Upper lobe of left lung (tissue), 6 donors: ENCODE data around the gene POLK. TPM values are rescaled to one million over a fixed set of nuclear protein-coding genes. Genes with fewer than 3 reads are reported as not detected.
"Not testable (repeated sequence)": the region's sequence is repeated elsewhere in the genome, so short reads cannot be mapped to it uniquely, and the experiment has no call there.

Experiments
- ATAC-seq, 2 donors: fragments of 200-7000 bp; cut with Tn5 transposase; one replicate each; pipeline ENCODE4 v1.9.1; 2022; ENCODE audit warnings: mild to moderate bottlenecking in 2 of 2, moderate library complexity in 2 of 2; ENCODE audit not compliant: low FRiP score in 2 of 2
- DNase-seq, 2 donors: peaks; one replicate each; pipeline ENCODE4 v3.0.0-alpha.2; 2019 to 2020
- H3K27ac ChIP-seq, 4 donors: fragments of 200-600 bp; sonication (generic); one replicate each; pipeline ENCODE4 v1.5.1; 2016 to 2019
- H3K27me3 ChIP-seq, 4 donors: fragments of 200-600 bp; sonication (generic); one replicate each; pipeline ENCODE4 v1.5.1; 2017 to 2019
- H3K36me3 ChIP-seq, 4 donors: fragments of 200-600 bp; sonication (generic); one replicate each; pipeline ENCODE4 v1.5.1; 2016 to 2019
- H3K4me1 ChIP-seq, 4 donors: fragments of 200-600 bp; sonication (generic); one replicate each; pipeline ENCODE4 v1.5.1; 2018 to 2019
- H3K4me3 ChIP-seq, 4 donors: fragments of 200-600 bp; sonication (generic); one replicate each; pipeline ENCODE4 v1.5.1; 2017 to 2019; ENCODE audit warnings: mild to moderate bottlenecking in 2 of 4, moderate library complexity in 1 of 4
- H3K9me3 ChIP-seq, 4 donors: fragments of 200-600 bp; sonication (generic); one replicate each; pipeline ENCODE4 v1.5.1; 2018 to 2019
- EP300 ChIP-seq, 4 donors: sonication (generic); formaldehyde crosslinking; IDR thresholded peaks; one replicate each; pipeline ENCODE4 v1.5.1; 2017; ENCODE audit warnings: antibody characterized with exemption in 4 of 4, control low read depth in 2 of 4
- POLR2A ChIP-seq, 4 donors: fragments of 450-650 bp; IDR thresholded peaks; one replicate each; pipeline ENCODE4 v1.5.1; 2016 to 2017; ENCODE audit warnings: antibody characterized with exemption in 4 of 4, mild to moderate bottlenecking in 2 of 4
- POLR2AphosphoS5 ChIP-seq, 2 donors: sonication (generic); formaldehyde crosslinking; IDR thresholded peaks; one replicate each; pipeline ENCODE4 v1.5.1; 2017; ENCODE audit warnings: antibody characterized with exemption in 2 of 2
- WGBS, 2 donors: methylation state at CpG; one replicate each; pipeline ENCODE4 v1.1.5; 2017 to 2018; 5-methylcytosine and 5-hydroxymethylcytosine counted together
- total RNA-seq, 6 donors: library from RNA; depleted of rRNA in 4 of 6; stranded (reverse); fragments of >200 nt in 4 of 6; gene quantifications; one replicate each; pipeline versions ENCODE4 v1.1.0 to v1.2.1, GENCODE V29; 2016 to 2021
- TF ChIP-seq, protein P1 (sequence below), 6 experiments: fragments of 450-650 bp in 4 of 6; fragments of 200-600 bp in 2 of 6; sonication (generic) in 2 of 6; IDR thresholded peaks; one replicate each; pipeline ENCODE4 v1.5.1; 2016 to 2019; ENCODE audit warnings: antibody characterized with exemption in 6 of 6
- donor health status: DM: no; HTN: no; CAD: no; lungs with moderate emphysema.
- donor health status: DM: no; HTN: yes; CAD: no; lungs with severe emphysema.

POLK gene
- total RNA-seq, 6 donors from 2014 or later: 19.2 to 55.3 (median 29.6) TPM

DNA sequence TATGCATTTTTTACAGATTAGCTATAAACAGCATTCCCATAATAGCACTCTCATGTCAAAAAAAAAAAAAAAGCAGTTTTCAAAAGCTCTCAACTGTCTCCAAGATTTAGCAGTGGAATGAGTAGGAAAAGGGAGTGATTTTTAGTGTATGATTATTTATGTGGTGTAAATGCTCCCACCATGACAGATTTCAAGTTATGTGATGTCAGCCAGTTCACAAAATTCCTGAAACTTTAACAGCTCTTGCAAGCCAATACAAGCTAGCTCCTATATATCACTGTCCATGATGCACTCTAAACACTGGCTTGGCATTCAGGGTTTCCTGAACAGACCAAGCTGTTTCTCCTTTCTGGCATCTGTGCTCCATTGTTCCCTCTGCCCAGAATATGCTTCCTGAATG is 91.7 kb downstream of the POLK start:
- Histone ChIP-seq H3K27me3 (no peaks in the 10 kb centered on the region), H3K4me3 (no peak overlapping the region), H3K27ac (no peak overlapping the region), H3K4me1 (no peaks in the 10 kb centered on the region), H3K36me3 (peaks cover 0 to 18% (median 2%) of the 10 kb centered on the region in 4 donors), H3K9me3 (no peaks in the 10 kb centered on the region)
- TF ChIP-seq, protein P1, sequence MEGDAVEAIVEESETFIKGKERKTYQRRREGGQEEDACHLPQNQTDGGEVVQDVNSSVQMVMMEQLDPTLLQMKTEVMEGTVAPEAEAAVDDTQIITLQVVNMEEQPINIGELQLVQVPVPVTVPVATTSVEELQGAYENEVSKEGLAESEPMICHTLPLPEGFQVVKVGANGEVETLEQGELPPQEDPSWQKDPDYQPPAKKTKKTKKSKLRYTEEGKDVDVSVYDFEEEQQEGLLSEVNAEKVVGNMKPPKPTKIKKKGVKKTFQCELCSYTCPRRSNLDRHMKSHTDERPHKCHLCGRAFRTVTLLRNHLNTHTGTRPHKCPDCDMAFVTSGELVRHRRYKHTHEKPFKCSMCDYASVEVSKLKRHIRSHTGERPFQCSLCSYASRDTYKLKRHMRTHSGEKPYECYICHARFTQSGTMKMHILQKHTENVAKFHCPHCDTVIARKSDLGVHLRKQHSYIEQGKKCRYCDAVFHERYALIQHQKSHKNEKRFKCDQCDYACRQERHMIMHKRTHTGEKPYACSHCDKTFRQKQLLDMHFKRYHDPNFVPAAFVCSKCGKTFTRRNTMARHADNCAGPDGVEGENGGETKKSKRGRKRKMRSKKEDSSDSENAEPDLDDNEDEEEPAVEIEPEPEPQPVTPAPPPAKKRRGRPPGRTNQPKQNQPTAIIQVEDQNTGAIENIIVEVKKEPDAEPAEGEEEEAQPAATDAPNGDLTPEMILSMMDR (IDR thresholded peaks at IDR 0.05): no peak
- TF ChIP-seq EP300 (IDR thresholded peaks at IDR 0.05) (no peak), POLR2AphosphoS5 (IDR thresholded peaks at IDR 0.05) (no peak), POLR2A (IDR thresholded peaks at IDR 0.05) (no peak)
- ATAC-seq (no peak), DNase-seq (no peak)

DNA sequence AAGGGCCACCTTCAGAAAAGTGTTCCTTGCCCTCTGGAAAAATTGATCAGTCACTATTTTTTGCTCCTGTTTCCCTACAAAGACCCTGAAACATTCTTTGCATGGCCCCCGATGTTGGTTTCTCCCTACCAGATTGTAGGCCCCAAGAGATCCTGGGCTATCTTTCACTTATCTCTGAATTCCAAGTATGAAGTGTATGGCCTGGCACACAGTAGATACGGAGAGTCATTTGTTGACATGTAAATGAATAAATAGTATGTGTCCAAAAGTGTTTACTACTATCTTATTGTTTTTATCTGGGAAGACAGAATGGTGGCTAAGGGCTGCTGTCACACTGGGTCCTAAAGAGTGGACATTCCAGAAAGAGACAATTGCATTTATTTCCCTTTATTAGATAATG is 92.1 kb downstream of the POLK start:
- H3K27ac ChIP-seq: no peak overlapping the region
- ATAC-seq (no peak), DNase-seq (no peak)
- WGBS, 2 donors: 57 to 82% methylated on average over 2 of the region's 2 CpGs
- H3K27me3 ChIP-seq: no peaks in the 10 kb centered on the region
- no peaks in the 10 kb centered on the region for H3K9me3 ChIP-seq
- H3K4me3 ChIP-seq: no peak overlapping the region
- peaks cover 0 to 18% (median 2%) of the 10 kb centered on the region in 4 donors for H3K36me3 ChIP-seq
- H3K4me1 ChIP-seq: no peaks in the 10 kb centered on the region
- TF ChIP-seq EP300 (IDR thresholded peaks at IDR 0.05) (no peak), POLR2A (IDR thresholded peaks at IDR 0.05) (no peak), POLR2AphosphoS5 (IDR thresholded peaks at IDR 0.05) (no peak)
- TF ChIP-seq, protein P1 (IDR thresholded peaks at IDR 0.05): no peak

DNA sequence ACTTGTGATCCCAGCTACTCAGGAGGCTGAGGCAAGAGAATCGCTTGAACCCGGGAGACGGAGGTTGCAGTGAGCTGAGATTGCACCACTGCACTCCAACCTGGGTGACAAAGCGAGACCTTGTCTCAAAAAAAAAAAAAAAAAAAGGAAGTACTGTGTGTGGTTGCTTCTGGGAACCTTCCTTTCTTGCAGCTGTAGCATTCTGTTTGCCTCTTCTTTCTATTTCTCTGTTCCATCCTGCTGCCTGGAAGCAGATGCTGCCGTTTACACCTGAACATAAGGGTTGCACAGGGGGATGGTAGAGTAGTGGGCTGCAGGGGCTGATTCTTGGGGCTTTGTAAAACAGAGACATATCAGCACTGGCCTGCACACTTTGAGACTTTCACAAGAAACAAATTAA is 95.7 kb downstream of the POLK start:
- H3K36me3 ChIP-seq, DNase-seq, ATAC-seq, H3K27me3 ChIP-seq, H3K4me3 ChIP-seq, H3K27ac ChIP-seq, H3K9me3 ChIP-seq: not testable (repeated sequence)
- WGBS, 2 donors: 60 to 61% methylated on average over 5 of the region's 5 CpGs
- peaks cover 8 to 16% (median 11%) of the 10 kb centered on the region in 4 donors for H3K4me1 ChIP-seq

DNA sequence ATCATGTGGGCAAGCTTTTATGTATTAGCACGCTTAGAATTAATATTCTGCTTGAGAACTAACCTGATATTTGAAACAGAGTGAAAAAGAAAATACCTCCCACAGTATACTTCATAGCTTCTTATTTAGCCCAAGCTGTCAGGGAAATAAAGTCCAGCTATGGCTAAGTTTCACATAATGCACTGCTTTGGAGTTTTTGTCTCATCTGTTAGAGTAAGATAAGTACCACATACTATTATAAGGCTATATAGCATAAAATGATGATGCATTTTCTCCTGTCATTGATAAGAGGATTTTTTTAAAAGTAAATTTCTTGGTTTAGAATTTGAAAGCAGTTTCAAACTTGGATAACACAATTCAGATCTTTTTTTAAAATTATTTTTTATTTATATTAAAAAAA is 97.2 kb downstream of the POLK start:
- DNase-seq (no peak), ATAC-seq (no peak)
- H3K9me3 ChIP-seq: no peaks in the 10 kb centered on the region
- H3K4me3 ChIP-seq: no peak overlapping the region
- peaks cover 8 to 16% (median 11%) of the 10 kb centered on the region in 4 donors for H3K4me1 ChIP-seq
- H3K27ac ChIP-seq: no peak overlapping the region
- no peaks in the 10 kb centered on the region for H3K36me3 ChIP-seq
- no peaks in the 10 kb centered on the region for H3K27me3 ChIP-seq
- WGBS, 2 donors: 97 to 100% methylated on average over 1 of the region's 1 CpG
- TF ChIP-seq POLR2A (IDR thresholded peaks at IDR 0.05) (no peak), POLR2AphosphoS5 (IDR thresholded peaks at IDR 0.05) (no peak), EP300 (IDR thresholded peaks at IDR 0.05) (no peak)
- TF ChIP-seq, protein P1 (IDR thresholded peaks at IDR 0.05): no peak

DNA sequence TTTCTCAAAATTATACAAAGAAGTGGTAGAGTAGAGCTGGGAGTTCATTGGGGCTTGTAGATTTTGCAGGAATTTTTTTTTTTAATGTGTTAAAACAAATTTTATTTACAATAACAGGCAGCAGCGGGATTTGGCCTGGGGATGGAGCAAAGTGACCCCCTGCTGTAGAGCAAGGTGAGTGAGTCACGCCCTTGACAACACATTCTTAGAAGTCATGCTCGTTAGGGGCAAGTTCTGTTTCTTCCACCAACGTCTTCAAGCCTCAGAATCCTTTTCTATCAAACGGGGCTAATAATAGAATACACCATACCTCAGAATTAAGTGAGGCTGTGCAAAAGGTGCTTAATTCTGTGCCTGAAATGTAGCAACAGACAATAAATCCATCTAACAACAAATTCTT is 98.5 kb downstream of the POLK start:
- ATAC-seq (no peak), DNase-seq (no peak)
- Histone ChIP-seq H3K4me1 (peaks cover 8 to 16% (median 11%) of the 10 kb centered on the region in 4 donors), H3K4me3 (no peak overlapping the region), H3K27me3 (no peaks in the 10 kb centered on the region), H3K27ac (no peak overlapping the region), H3K9me3 (no peaks in the 10 kb centered on the region), H3K36me3 (no peaks in the 10 kb centered on the region)
- WGBS, 2 donors: 81 to 87% methylated on average over 5 of the region's 5 CpGs
- no peak for TF ChIP-seq EP300 (IDR thresholded peaks at IDR 0.05)
- TF ChIP-seq, protein P1 (IDR thresholded peaks at IDR 0.05): no peak
- TF ChIP-seq POLR2AphosphoS5 (IDR thresholded peaks at IDR 0.05): no peak
- no peak for TF ChIP-seq POLR2A (IDR thresholded peaks at IDR 0.05)
